ENCODE measurements around the gene CRB3. TPM values are rescaled to one million over a fixed set of nuclear protein-coding genes. Genes with fewer than 3 reads are reported as not detected.

Gene CRB3
- total and polyA plus RNA-seq, 9 of the 15 experiments (the other 6 are each of a cell fraction or from before 2014, with no cell fraction given) = 0.49 TPM; not detected in 8

DNA sequence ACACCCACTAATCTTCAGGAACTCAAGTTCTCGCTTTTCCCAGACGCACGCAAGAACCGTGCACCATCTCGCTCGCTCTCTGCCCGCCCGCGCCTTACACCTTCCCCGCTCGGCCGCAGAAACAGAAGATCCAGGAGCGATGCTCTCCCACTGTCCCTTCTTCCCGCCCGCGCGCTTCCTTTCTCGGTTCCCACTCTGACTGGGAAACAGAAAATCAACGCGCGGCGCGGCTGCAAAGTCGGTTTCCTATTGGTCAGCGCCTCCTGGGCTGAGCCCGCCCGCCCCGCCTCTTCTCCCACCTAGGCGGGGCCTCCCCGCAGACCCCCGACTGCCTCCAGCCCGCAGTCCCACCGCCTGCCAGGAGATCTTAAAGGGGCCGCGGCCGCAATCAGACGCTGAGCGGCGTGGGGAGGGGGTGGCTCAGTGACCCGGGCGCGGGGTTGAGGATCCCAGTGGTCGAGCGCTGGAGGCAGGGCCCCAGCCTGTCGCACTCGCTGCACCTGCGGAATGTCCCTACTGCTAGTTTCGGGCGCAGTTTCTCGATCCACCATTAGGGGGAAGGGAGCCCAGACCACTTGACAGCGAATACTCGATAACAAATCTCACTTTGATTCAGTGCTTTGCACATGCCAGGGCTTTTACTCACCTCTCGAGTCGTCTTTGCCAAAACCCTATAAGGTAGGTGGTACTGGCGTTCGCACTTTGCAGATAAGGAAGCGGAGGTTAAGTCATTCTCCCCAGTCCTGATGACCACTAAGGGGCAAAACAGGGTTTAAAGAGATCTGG is 3.8 kb upstream of the CRB3 start (continued):
- TF ChIP-seq RBM25 (IDR thresholded peaks at IDR 0.05; ENCODE audit: low read depth, low read length, severe bottlenecking) = no peak
- no peak for TF ChIP-seq ZNF165 (CRISPR knock-in tag; IDR thresholded peaks at IDR 0.05; ENCODE audit: borderline replicate concordance)
- TF ChIP-seq ZNF583 (CRISPR knock-in tag; IDR thresholded peaks at IDR 0.05) = no peak
- TF ChIP-seq, protein P1, sequence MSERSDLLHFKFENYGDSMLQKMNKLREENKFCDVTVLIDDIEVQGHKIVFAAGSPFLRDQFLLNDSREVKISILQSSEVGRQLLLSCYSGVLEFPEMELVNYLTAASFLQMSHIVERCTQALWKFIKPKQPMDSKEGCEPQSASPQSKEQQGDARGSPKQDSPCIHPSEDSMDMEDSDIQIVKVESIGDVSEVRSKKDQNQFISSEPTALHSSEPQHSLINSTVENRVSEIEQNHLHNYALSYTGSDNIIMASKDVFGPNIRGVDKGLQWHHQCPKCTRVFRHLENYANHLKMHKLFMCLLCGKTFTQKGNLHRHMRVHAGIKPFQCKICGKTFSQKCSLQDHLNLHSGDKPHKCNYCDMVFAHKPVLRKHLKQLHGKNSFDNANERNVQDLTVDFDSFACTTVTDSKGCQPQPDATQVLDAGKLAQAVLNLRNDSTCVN (CRISPR knock-in tag; IDR thresholded peaks at IDR 0.05) = no peak
- no peak for TF ChIP-seq MAFF (IDR thresholded peaks at IDR 0.05; ENCODE audit: low read length)
- no peak for TF ChIP-seq ZNF184 (CRISPR knock-in tag; IDR thresholded peaks at IDR 0.05)
- TF ChIP-seq, protein P2, sequence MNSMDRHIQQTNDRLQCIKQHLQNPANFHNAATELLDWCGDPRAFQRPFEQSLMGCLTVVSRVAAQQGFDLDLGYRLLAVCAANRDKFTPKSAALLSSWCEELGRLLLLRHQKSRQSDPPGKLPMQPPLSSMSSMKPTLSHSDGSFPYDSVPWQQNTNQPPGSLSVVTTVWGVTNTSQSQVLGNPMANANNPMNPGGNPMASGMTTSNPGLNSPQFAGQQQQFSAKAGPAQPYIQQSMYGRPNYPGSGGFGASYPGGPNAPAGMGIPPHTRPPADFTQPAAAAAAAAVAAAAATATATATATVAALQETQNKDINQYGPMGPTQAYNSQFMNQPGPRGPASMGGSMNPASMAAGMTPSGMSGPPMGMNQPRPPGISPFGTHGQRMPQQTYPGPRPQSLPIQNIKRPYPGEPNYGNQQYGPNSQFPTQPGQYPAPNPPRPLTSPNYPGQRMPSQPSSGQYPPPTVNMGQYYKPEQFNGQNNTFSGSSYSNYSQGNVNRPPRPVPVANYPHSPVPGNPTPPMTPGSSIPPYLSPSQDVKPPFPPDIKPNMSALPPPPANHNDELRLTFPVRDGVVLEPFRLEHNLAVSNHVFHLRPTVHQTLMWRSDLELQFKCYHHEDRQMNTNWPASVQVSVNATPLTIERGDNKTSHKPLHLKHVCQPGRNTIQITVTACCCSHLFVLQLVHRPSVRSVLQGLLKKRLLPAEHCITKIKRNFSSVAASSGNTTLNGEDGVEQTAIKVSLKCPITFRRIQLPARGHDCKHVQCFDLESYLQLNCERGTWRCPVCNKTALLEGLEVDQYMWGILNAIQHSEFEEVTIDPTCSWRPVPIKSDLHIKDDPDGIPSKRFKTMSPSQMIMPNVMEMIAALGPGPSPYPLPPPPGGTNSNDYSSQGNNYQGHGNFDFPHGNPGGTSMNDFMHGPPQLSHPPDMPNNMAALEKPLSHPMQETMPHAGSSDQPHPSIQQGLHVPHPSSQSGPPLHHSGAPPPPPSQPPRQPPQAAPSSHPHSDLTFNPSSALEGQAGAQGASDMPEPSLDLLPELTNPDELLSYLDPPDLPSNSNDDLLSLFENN (IDR thresholded peaks at IDR 0.05; ENCODE audit: low read depth in 2 of 2, low read length in 2 of 2) = no peak
- peak; percentile 53; the same call in 1 of the 2 replicates for TF ChIP-seq SPI1 (IDR thresholded peaks at IDR 0.05; ENCODE audit: borderline replicate concordance, low read depth, low read length)
- no peak for TF ChIP-seq RBM39 (optimal IDR thresholded peaks at IDR 0.05; ENCODE audit: low read depth, low read length)
- no peak for TF ChIP-seq BDP1 (IDR thresholded peaks at IDR 0.05; ENCODE audit: insufficient read depth, insufficient read length)
- no peak for TF ChIP-seq FOXA1 (IDR thresholded peaks at IDR 0.05; ENCODE audit: borderline replicate concordance)
- no peak for TF ChIP-seq ZNF408 (CRISPR knock-in tag; IDR thresholded peaks at IDR 0.05; ENCODE audit: low read depth)
- TF ChIP-seq, protein P3, sequence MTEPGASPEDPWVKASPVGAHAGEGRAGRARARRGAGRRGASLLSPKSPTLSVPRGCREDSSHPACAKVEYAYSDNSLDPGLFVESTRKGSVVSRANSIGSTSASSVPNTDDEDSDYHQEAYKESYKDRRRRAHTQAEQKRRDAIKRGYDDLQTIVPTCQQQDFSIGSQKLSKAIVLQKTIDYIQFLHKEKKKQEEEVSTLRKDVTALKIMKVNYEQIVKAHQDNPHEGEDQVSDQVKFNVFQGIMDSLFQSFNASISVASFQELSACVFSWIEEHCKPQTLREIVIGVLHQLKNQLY (CRISPR knock-in tag; conservative IDR thresholded peaks at IDR 0.05) = no peak
- TF ChIP-seq HIVEP1 (CRISPR knock-in tag; IDR thresholded peaks at IDR 0.05) = no peak
- TF ChIP-seq ZNF77 (CRISPR knock-in tag; IDR thresholded peaks at IDR 0.05) = no peak
- TF ChIP-seq, protein P4, sequence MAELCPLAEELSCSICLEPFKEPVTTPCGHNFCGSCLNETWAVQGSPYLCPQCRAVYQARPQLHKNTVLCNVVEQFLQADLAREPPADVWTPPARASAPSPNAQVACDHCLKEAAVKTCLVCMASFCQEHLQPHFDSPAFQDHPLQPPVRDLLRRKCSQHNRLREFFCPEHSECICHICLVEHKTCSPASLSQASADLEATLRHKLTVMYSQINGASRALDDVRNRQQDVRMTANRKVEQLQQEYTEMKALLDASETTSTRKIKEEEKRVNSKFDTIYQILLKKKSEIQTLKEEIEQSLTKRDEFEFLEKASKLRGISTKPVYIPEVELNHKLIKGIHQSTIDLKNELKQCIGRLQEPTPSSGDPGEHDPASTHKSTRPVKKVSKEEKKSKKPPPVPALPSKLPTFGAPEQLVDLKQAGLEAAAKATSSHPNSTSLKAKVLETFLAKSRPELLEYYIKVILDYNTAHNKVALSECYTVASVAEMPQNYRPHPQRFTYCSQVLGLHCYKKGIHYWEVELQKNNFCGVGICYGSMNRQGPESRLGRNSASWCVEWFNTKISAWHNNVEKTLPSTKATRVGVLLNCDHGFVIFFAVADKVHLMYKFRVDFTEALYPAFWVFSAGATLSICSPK (IDR thresholded peaks at IDR 0.05; ENCODE audit: borderline replicate concordance) = no peak
- TF ChIP-seq, protein P5, sequence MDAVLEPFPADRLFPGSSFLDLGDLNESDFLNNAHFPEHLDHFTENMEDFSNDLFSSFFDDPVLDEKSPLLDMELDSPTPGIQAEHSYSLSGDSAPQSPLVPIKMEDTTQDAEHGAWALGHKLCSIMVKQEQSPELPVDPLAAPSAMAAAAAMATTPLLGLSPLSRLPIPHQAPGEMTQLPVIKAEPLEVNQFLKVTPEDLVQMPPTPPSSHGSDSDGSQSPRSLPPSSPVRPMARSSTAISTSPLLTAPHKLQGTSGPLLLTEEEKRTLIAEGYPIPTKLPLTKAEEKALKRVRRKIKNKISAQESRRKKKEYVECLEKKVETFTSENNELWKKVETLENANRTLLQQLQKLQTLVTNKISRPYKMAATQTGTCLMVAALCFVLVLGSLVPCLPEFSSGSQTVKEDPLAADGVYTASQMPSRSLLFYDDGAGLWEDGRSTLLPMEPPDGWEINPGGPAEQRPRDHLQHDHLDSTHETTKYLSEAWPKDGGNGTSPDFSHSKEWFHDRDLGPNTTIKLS (IDR thresholded peaks at IDR 0.05; ENCODE audit: borderline replicate concordance, low read depth) = no peak
- no peak for TF ChIP-seq SUPT5H (IDR thresholded peaks at IDR 0.05)
- TF ChIP-seq HDAC6 (IDR thresholded peaks at IDR 0.05; ENCODE audit: low read depth, low read length) = no peak
- TF ChIP-seq SRSF3 (IDR thresholded peaks at IDR 0.05; ENCODE audit: insufficient read depth, low read length) = no peak

Measured in K562 (cell line).